ENCODE measurements around the gene LCAT. TPM values are rescaled to one million over a fixed set of nuclear protein-coding genes. Genes with fewer than 3 reads are reported as not detected.

The LCAT gene
- total and polyA plus RNA-seq, 4 donors: 8.4 to 43.9 (median 21.9) TPM

DNA sequence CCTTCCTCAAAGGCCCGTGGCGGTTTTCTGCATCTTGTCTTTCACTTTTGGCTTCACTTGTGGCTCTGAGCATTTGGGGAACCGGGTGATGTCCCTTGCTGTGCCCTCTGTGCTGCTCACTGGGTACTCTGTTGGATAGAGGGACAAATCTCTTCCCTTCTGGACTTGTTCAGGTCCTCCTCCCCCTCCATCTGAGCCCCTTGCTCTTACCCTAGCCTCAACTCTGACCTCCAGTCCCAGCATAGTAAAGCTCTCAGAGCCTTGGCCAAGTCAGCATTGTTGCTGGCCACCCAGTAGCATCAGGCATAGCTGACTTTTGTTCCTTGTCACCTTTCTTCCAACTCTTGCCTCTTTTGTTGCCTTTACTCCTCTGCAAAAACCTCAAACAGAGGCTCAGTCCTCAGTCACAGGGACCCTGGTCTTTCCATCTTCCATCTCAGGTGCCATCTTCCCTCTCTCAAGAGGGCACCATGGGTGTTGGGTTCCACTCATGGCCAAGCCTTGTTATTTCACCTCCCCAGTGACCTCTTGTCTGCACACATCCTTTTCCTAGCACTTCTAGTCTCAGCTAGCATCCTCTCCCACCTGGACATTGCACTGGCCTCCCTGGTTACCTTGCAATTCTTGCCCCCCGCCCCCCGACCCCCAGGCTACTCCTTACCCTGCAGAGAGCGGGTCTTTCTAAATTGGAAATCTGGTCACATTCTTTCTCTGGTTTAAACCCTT is 6.9 kb downstream of the LCAT start:
- 45 to 48% methylated on average over 6 of the region's 6 CpGs for WGBS, 2 donors

DNA sequence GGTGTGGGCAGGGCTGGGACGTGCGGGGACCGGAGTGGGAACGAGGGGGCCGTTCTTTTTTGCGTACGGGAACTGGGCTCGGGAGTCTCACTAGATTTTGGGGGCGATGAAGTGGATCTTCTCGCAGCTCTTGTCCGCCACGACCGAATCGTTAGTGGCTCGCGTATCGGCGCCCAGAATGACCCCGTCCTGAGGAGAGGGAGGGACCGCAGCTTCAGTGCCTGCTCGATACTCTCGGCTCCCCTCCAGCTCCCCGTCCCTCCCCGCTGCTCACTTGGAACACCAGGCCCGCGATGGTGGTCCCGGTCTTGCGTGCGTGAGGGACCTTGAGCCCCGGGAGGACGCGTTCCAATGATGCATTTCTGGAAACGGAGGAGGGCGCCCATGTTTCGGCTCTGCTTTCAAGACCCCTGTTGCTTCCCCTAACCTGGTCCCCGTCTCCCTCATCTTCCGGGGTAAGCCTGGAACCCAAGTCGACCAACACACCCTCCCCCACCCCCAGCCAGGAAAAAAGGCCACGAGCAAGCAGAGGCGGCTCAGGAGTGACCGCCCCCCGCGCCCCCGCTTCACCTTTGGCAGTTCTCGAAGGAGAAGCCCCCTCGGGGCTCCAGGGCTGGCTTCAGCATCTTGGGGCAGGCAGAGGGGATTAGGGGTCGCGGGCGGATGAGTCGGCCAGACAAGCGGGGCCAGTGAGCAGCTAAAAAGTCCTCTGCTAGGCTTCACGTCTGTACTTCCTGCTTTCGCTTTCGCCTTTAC is 7.6 kb downstream of the LCAT start, which contains the start of gene PSMB10:
TSS of gene PSMB10 (minus strand) at position 727 of the 756 bp plus-strand sequence. CDS start at position 626, 101 bp downstream.
- peak within 1 kb of the TSS; percentile 89 for H3K4me3 ChIP-seq
- H3K36me3 ChIP-seq (ENCODE audit: control insufficient read depth in 4 of 4, insufficient read depth in 4 of 4, low read length in 4 of 4): peaks cover 0 to 32% (median 10%) of the 10 kb centered on the region in 4 donors
- peak within 1 kb of the TSS; percentile 77 to 83 for H3K9ac ChIP-seq (ENCODE audit: insufficient read depth in 1 of 2, low read length in 2 of 2)
- TF ChIP-seq, protein P1, sequence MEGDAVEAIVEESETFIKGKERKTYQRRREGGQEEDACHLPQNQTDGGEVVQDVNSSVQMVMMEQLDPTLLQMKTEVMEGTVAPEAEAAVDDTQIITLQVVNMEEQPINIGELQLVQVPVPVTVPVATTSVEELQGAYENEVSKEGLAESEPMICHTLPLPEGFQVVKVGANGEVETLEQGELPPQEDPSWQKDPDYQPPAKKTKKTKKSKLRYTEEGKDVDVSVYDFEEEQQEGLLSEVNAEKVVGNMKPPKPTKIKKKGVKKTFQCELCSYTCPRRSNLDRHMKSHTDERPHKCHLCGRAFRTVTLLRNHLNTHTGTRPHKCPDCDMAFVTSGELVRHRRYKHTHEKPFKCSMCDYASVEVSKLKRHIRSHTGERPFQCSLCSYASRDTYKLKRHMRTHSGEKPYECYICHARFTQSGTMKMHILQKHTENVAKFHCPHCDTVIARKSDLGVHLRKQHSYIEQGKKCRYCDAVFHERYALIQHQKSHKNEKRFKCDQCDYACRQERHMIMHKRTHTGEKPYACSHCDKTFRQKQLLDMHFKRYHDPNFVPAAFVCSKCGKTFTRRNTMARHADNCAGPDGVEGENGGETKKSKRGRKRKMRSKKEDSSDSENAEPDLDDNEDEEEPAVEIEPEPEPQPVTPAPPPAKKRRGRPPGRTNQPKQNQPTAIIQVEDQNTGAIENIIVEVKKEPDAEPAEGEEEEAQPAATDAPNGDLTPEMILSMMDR (IDR thresholded peaks at IDR 0.05; ENCODE audit: control extremely low read depth, extremely low read depth): no peak
- DNase-seq (peak in 2 of 3 donors; percentile 59 to 73), ATAC-seq (ENCODE audit: insufficient read depth, low FRiP score) (peak; percentile 44)
- H3K4me1 ChIP-seq (ENCODE audit: control insufficient read depth in 5 of 5, insufficient read depth in 5 of 5, low read length in 5 of 5): peaks cover 0 to 23% (median 5%) of the 10 kb centered on the region in 5 donors
- no peaks in the 10 kb centered on the region for H3K27me3 ChIP-seq (ENCODE audit: control insufficient read depth in 3 of 3, insufficient read depth in 3 of 3, low read length in 2 of 3)
- WGBS, 2 donors: 0% methylated on average over 52 to 54 of the region's 54 CpGs
- H3K27ac ChIP-seq (ENCODE audit: low read depth in 1 of 2, low read length in 1 of 2): peak within 1 kb of the TSS; percentile 94
- no peaks in the 10 kb centered on the region for H3K9me3 ChIP-seq (ENCODE audit: control insufficient read depth in 4 of 4, insufficient read depth in 3 of 4, low read length in 3 of 4)

More for the DNA sequence above, 6.9 kb downstream of the LCAT start:
- no peaks in the 10 kb centered on the region for H3K27me3 ChIP-seq (ENCODE audit: control insufficient read depth in 3 of 3, insufficient read depth in 3 of 3, low read length in 2 of 3)
- H3K9me3 ChIP-seq (ENCODE audit: control insufficient read depth in 4 of 4, insufficient read depth in 3 of 4, low read length in 3 of 4): no peaks in the 10 kb centered on the region
- H3K36me3 ChIP-seq (ENCODE audit: control insufficient read depth in 4 of 4, insufficient read depth in 4 of 4, low read length in 4 of 4): peaks cover 0 to 38% (median 10%) of the 10 kb centered on the region in 4 donors
- H3K27ac ChIP-seq (ENCODE audit: low read depth in 1 of 2, low read length in 1 of 2): peak overlapping the region; percentile 94
- DNase-seq (peak in 1 of 3 donors; percentile 73), ATAC-seq (ENCODE audit: insufficient read depth, low FRiP score) (no peak)
- TF ChIP-seq, protein P1 (IDR thresholded peaks at IDR 0.05; ENCODE audit: control extremely low read depth, extremely low read depth): no peak
- peak overlapping the region; percentile 73 to 77 for H3K9ac ChIP-seq (ENCODE audit: insufficient read depth in 1 of 2, low read length in 2 of 2)
- H3K4me3 ChIP-seq: no peak overlapping the region
- H3K4me1 ChIP-seq (ENCODE audit: control insufficient read depth in 5 of 5, insufficient read depth in 5 of 5, low read length in 5 of 5): peaks cover 0 to 23% (median 5%) of the 10 kb centered on the region in 5 donors

DNA sequence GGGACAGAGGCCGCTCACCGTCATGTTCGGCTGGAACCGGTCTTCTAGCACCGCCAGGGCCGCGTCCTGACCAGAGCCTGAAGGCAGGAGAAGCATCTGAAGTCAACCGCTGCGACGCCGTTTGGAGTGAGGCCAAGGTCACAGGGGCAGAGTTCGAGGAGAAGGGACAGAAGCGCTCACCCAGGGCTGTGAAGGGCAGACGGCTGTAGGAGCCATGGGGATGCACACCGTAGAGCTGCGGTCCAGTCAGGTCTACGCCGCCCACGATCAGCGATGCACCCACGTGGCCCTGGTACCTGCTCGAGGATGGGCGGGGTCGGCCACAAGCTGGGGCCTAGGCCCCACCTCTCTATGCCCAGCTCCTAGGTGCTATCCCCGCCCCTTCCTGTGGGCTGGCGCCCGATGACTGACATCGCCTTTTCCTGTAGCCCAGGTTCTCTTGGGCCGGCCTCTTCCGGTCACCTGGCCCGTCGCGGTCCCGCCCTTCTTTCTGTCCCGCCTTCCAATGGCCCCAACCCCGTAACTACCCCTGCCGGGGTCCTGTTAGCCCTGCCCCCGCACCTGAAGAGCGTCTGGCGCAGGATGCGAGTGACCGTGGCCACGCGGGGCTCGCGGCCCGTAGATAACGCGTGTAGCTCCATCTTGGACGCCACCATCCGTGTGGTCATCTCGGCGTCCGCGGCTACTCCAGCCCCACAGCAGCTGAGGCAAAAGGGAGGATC is 8.4 kb downstream of the LCAT start:
- Histone ChIP-seq H3K27ac (ENCODE audit: low read depth in 1 of 2, low read length in 1 of 2) (peak overlapping the region; percentile 94), H3K4me3 (peak overlapping the region; percentile 89), H3K4me1 (ENCODE audit: control insufficient read depth in 5 of 5, insufficient read depth in 5 of 5, low read length in 5 of 5) (peaks cover 0 to 23% (median 5%) of the 10 kb centered on the region in 5 donors), H3K9me3 (ENCODE audit: control insufficient read depth in 4 of 4, insufficient read depth in 3 of 4, low read length in 3 of 4) (no peaks in the 10 kb centered on the region), H3K9ac (ENCODE audit: insufficient read depth in 1 of 2, low read length in 2 of 2) (peak overlapping the region; percentile 77 to 83), H3K36me3 (ENCODE audit: control insufficient read depth in 4 of 4, insufficient read depth in 4 of 4, low read length in 4 of 4) (peaks cover 0 to 39% (median 10%) of the 10 kb centered on the region in 4 donors), H3K27me3 (ENCODE audit: control insufficient read depth in 3 of 3, insufficient read depth in 3 of 3, low read length in 2 of 3) (no peaks in the 10 kb centered on the region)
- WGBS, 2 donors: 5 to 15% methylated on average over 51 to 55 of the region's 55 CpGs
- DNase-seq (peak; percentile 94 to 97 (median 96)), ATAC-seq (ENCODE audit: insufficient read depth, low FRiP score) (peak; percentile 94)
- TF ChIP-seq, protein P1 (IDR thresholded peaks at IDR 0.05; ENCODE audit: control extremely low read depth, extremely low read depth): no peak
